Activated gamma-delta T cell (primary cell): Measurements from ENCODE around the gene ZNF423.
"Not testable (repeated sequence)": the region's sequence is repeated elsewhere in the genome, so short reads cannot be mapped to it uniquely, and the experiment has no call there.

ENCODE experiments used
- DNase-seq: peaks from one replicate; lab custom pipeline; 2025; lab: John Stamatoyannopoulos, UW
- total RNA-seq, 2 donors: gene quantifications; one replicate each; lab custom pipeline; 2026; lab: John Stamatoyannopoulos, UW

The ZNF423 gene
- 0 to 0.09 reads per million in 2 donors for total RNA-seq

GRCh38 chr16:49855822-49856671, at the start of gene ZNF423:
TSS of gene ZNF423 (minus strand) at chr16:49856112. CDS start at chr16:49855774, 338 bp downstream.
- no peak for DNase-seq

DNA sequence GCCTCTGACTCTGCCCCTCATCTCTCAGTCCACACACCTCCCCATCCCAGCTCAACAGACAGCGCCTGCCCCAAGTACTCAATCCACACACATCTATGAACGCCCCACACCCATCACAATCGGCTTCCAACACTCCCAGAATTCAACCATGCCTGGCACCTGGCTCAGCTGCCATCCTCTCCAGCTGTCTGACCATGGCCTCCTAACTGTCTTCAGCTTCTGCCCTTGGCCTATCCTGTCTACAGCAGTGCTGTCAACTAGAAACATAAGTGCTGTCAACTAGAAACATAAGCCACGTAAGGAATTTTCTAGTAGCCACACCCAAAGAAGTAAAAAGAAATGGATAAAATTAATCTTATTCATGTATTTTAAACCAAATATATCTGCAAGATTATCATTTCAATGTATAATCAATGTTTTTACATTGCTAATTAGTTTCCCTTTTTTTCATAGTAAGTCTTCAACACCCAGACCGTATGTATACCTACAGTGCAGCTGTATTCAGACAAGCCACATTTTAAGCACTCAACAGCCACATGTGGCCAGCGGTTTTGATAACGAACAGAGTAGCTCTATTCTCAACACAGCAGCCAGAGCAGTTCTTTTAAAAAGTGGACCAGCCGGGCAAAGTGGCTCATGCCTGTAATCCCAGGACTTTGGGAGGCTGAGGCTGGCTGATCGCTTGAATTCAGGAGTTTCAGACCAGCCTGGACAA, 48.6 kb upstream of the ZNF423 start:
- no peak for DNase-seq

DNA sequence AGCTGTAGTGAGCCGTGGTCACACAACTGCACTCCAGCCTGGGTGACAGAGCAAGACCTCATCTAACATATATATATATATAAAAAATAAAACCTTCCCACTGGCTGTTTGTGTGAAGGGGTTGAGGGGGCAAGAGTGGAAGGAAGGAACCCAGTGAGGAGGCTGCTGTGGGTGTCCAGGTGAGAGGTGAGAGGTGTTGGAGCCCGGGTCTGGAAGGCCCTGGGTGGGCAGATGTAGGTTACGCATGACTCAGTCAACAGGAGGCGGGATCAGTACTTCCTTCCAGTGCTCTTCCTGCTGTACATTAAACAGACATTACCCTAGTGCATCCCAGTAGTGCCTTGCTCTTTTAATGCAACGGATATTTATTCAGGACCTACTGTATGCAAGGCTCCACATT, 47.0 kb upstream of the ZNF423 start:
- DNase-seq, result no peak

GRCh38 chr16:49901711-49902110, 45.8 kb upstream of the ZNF423 start:
- DNase-seq, result no peak

DNA sequence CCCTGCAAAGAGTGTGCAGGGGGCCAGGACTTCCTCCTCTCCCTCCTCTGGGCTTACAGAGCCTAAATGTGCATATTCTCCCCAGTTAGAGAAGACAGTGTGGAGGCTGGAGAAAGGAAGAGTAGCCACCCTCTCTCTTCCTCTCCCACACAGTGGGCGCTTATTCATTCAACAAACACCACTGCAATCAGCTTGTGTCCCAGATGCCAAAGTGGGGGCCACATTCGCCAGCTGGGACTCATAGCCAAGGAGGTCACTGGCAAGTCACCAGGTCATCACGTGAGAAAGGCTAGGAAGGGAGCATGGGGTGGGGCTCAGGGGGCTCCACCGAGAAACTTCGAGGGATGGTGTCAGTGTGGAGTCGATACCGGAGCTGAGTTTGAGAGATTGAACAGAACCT, 45.0 kb upstream of the ZNF423 start:
- DNase-seq, result no peak

DNA sequence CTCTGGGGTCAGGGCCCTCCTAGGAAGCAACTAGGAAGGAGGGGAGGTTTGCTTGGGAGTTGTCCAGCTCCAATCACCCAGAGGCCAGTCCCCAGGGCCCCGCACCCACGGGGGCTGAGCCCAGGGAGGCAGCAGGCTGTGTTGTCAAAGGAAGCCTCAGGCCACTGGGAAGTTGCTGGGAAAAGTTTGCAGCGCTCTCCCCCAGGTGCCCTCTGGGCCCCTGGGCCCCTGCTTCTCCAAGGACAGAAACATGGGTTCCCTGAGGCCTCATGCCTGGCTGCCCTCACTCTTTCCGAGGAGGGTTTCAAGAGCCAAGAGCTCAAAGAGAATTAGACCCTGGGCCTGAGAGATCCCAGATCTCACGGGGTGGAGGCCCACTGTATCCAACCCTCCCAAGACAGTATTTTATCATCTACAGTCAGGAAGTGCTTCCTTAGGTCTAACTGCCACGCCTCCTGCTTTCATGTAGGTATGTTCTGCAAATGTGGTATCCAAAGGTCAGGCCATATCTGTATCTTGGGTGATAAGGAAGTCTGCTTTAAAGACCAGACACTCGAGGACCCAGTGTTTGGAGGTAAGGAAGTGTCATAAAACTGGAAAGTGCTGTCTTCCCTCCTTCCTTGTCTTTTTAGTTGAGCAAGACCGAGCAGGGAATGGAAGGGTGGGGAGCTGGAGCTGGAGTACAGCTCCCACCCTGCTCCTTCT, 44.2 kb upstream of the ZNF423 start:
- no peak for DNase-seq

GRCh38 chr16:49896447-49896964, 40.6 kb upstream of the ZNF423 start:
- DNase-seq, result no peak

- no peak for DNase-seq
Measured at GRCh38 chr16:49890876-49891275, 35.0 kb upstream of the ZNF423 start.

- DNase-seq, result no peak
Measured at GRCh38 chr16:49889725-49890397, 33.9 kb upstream of the ZNF423 start.

DNA sequence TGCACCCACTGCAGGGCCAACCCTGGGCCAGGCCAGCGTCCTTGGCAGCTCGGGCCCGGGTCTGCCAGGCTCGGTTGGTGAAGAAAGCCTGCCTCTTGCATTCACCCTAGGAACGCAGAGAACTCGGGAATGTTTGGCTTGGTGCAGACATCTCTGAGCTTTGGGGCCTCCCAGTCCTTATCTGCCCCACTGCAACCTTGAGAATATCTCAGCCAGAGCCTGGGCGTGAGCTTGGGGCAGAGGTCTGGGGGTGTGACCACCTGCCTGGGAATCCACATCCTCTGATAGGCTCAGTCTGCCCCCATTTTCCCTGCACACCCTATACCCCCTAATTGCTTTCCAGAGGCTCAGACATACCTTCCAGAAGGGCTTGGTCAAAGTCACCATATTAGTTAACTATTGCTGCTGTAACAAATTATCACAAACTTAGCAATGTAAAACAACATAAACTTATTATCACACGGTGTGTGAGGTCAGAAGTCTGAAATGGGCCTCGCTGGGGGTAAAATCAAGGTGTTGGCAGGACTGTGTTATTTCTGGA, 30.7 kb upstream of the ZNF423 start:
- DNase-seq, result no peak

DNA sequence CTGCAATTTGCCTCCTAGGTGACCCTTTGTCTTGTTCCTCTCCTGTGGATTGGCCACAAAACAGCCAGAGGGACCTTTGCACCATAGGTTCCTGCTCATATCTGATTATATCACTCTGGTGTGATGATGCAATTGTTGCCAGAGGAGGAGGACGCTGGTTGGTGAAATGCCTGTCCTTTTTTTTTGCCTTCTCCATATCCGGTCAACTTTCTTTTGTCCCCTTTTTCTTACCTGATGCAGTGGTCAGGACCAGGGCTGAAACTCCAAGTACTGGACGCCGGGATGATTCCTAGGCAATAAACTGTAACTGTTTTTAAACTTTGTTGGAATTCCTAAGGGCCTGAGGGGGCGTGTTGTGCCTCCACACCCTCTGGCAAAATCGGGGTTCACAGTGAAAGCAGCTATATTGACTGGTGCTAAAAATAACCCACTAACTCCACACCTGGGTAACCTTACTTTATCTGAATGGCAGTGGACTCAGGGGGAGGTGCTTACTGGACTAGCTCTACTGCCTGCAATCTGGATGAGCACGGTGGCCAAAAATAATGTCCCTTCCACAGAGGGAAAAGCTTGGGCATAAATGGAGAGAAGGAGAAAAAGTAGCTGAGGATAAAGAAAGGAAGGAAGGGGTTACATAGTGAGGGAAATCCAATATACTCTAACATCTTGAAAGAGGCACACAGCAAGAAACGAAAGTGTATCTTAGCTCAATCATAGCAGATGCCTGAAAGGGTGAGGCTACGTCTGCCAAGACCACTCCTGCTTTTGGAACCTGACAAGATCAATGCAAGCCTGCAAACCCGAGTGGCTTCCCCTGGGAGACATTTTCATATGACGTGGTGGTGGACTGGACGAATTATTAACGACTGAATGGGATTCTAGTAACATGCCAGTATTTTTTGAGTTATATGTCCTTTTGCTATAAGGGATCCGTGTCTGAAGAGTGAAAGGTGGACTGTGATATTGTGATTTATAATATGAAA, 28.4 kb upstream of the ZNF423 start:
- DNase-seq, result no peak

- no peak for DNase-seq
Measured at GRCh38 chr16:49883076-49884014, 27.4 kb upstream of the ZNF423 start.

DNA sequence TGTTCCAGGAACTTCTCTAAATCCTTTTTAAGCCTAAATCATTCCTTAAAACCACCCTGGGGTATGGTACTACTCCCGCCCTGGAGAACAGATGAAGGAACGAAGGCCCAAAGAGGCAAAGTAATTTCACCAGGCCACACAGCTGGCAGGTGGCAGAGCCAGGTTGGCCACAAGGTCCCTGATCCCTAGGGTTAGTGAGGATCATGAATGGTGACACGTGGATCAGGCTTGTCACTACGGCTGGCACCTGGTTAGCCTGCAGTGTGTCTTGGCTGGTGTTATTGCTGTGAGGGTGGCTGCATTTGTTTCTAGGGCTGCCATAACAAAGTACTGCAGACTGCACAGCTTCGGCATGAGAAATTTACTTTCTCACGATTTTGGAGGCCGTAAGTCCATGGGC, 26.0 kb upstream of the ZNF423 start:
- no peak for DNase-seq

- not testable (repeated sequence) for DNase-seq
Measured at GRCh38 chr16:49878540-49878939, 22.6 kb upstream of the ZNF423 start.

DNA sequence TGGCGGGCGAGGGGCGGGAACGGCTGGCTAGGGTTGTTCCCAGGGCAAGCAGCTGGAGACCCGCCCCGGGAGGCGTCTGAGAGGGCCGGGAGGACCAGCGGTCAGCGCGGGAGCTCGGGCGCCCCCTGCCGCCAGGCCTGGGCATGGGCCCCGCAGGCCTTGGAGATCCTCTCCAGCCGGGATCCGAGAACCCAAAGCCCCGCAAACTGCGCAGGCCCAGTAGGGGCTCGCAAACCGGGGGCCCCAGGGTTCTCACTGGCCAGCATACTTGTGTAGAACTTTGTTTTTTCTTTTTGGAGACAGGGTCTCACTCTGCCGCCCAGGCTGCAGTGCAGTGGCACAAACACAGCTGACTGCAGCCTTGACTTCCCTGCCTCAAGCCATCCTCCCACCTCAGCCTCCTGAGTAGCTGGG, 20.8 kb upstream of the ZNF423 start:
- no peak for DNase-seq

- DNase-seq, result no peak
Measured at GRCh38 chr16:49875806-49876715, 20.1 kb upstream of the ZNF423 start.

- DNase-seq, result no peak
Measured at GRCh38 chr16:49874613-49875237, 18.8 kb upstream of the ZNF423 start.
